HEK293T (cell line): ENCODE data around the gene FOXP2.

Source experiments
- CTCF ChIA-PET: fragments of 350-600 bp; formaldehyde crosslinking; extraction: SDS; loops from one replicate; lab custom pipeline; 2021; ENCODE audit warnings: antibody characterized with exemption, inconsistent platforms; lab: Yijun Ruan, JAX
- POLR2A ChIA-PET: fragments of 350-600 bp; formaldehyde crosslinking; extraction: SDS; loops from one replicate; lab custom pipeline; 2020; ENCODE audit warnings: antibody characterized with exemption, inconsistent platforms; lab: Yijun Ruan, JAX
- DNase-seq: peaks from one replicate; pipeline ENCODE4 v3.0.0; 2012; ENCODE audit warnings: mixed read lengths; ENCODE audit errors: extremely low spot score
- ARNT ChIP-seq: fragments of 450-650 bp; IDR thresholded peaks from 2 replicates; pipeline ENCODE4 v1.6.1; 2017; ENCODE audit warnings: mild to moderate bottlenecking
- BHLHE40 ChIP-seq: fragments of 450-650 bp; IDR thresholded peaks from 2 replicates; pipeline ENCODE4 v1.6.1; 2016; ENCODE audit warnings: mild to moderate bottlenecking, moderate library complexity, borderline replicate concordance
- CTBP1 ChIP-seq: fragments of 450-650 bp; IDR thresholded peaks from 2 replicates; pipeline ENCODE4 v1.6.1; 2016; ENCODE audit warnings: borderline replicate concordance
- ELF4 ChIP-seq: fragments of 450-650 bp; IDR thresholded peaks from 2 replicates; pipeline ENCODE4 v1.6.1; 2017; ENCODE audit warnings: antibody characterized with exemption
- FOXA1 ChIP-seq: fragments of 450-650 bp; IDR thresholded peaks from 2 replicates; pipeline ENCODE4 v1.6.1; 2016; ENCODE audit warnings: mild to moderate bottlenecking
- FOXK2 ChIP-seq: fragments of 450-650 bp; IDR thresholded peaks from 2 replicates; pipeline ENCODE4 v1.6.1; 2016; ENCODE audit warnings: mild to moderate bottlenecking
- FOXM1 ChIP-seq: fragments of 450-650 bp; IDR thresholded peaks from 2 replicates; pipeline ENCODE4 v1.6.1; 2017; ENCODE audit warnings: mild to moderate bottlenecking, borderline replicate concordance
- HDGF ChIP-seq: fragments of 450-650 bp; IDR thresholded peaks from 2 replicates; pipeline ENCODE4 v1.6.1; 2017; ENCODE audit warnings: antibody characterized with exemption, borderline replicate concordance
- L3MBTL2 ChIP-seq: fragments of 450-650 bp; conservative IDR thresholded peaks from 2 replicates; pipeline ENCODE4 v1.6.1; 2016; ENCODE audit warnings: mild to moderate bottlenecking
- LEF1 ChIP-seq: fragments of 450-650 bp; IDR thresholded peaks from 2 replicates; pipeline ENCODE4 v1.6.1; 2017; ENCODE audit warnings: mild to moderate bottlenecking, borderline replicate concordance
- NFRKB ChIP-seq: fragments of 450-650 bp; IDR thresholded peaks from 2 replicates; pipeline ENCODE4 v1.6.1; 2016; ENCODE audit warnings: mild to moderate bottlenecking, moderate library complexity
- PKNOX1 ChIP-seq: fragments of 450-650 bp; IDR thresholded peaks from 2 replicates; pipeline ENCODE4 v1.6.1; 2016
- SP1 ChIP-seq: fragments of 450-650 bp; IDR thresholded peaks from 2 replicates; pipeline ENCODE4 v1.6.1; 2017
- SUZ12 ChIP-seq: fragments of 450-650 bp; IDR thresholded peaks from 2 replicates; pipeline ENCODE4 v1.6.1; 2016; ENCODE audit warnings: mild to moderate bottlenecking
- TARDBP ChIP-seq: fragments of 450-650 bp; IDR thresholded peaks from 2 replicates; pipeline ENCODE4 v1.6.1; 2016
- ZNF384 ChIP-seq: fragments of 450-650 bp; IDR thresholded peaks from 2 replicates; pipeline ENCODE4 v1.6.1; 2016

Gene FOXP2

GRCh38 chr7:114688443-114689055 is 273.9 kb downstream of the FOXP2 start:
- ChIA-PET POLR2A (no interaction called here), CTCF (no interaction called here)
- no peak for DNase-seq
- TF ChIP-seq HDGF, result no peak

- ChIA-PET CTCF (no interaction called here), POLR2A (interaction anchor here (0.7 kb wide), 1 partner anchor 447 kb away, joined by 3 read pairs; no protein-coding TSS in a partner anchor)
These were observed 274.8 kb downstream of the FOXP2 start for GRCh38 chr7:114689406-114689805.

GRCh38 chr7:114691605-114692004 is 277.0 kb downstream of the FOXP2 start:
- ChIA-PET CTCF (no interaction called here), POLR2A (no interaction called here)
- DNase-seq, result no peak
- no peak for TF ChIP-seq LEF1
- TF ChIP-seq PKNOX1, result no peak

More at GRCh38 chr7:114689406-114689805, 274.8 kb downstream of the FOXP2 start:
- DNase-seq, result no peak
- TF ChIP-seq LEF1 (no peak), FOXK2 (no peak), TARDBP (no peak), BHLHE40 (no peak), SUZ12 (no peak), ZNF384 (no peak), FOXA1 (no peak), CTBP1 (no peak), SP1 (no peak), L3MBTL2 (no peak), NFRKB (no peak), ARNT (no peak), HDGF (no peak), FOXM1 (no peak), PKNOX1 (no peak), ELF4 (no peak)

GRCh38 chr7:114695182-114695581 is 280.6 kb downstream of the FOXP2 start:
- POLR2A ChIA-PET, result no interaction called here
- TF ChIP-seq TARDBP (no peak), L3MBTL2 (no peak), FOXM1 (no peak), ELF4 (no peak), HDGF (no peak), PKNOX1 (no peak), LEF1 (no peak), SP1 (no peak), BHLHE40 (no peak), FOXK2 (no peak), FOXA1 (no peak), ZNF384 (no peak), CTBP1 (no peak), SUZ12 (no peak), NFRKB (no peak)
- CTCF ChIA-PET, result interaction anchor here (0.6 kb wide), 1 partner anchor 11 kb away, joined by 4 read pairs; no protein-coding TSS in a partner anchor
- no peak for DNase-seq

GRCh38 chr7:114700247-114700928 is 285.8 kb downstream of the FOXP2 start:
- no peak for DNase-seq
- TF ChIP-seq FOXM1, result no peak
- no peak for TF ChIP-seq SUZ12
- no peak for TF ChIP-seq FOXK2
- TF ChIP-seq ELF4, result no peak
- no peak for TF ChIP-seq L3MBTL2
- TF ChIP-seq LEF1, result no peak
- no peak for TF ChIP-seq BHLHE40
- TF ChIP-seq ARNT, result no peak
- TF ChIP-seq FOXA1, result no peak
- TF ChIP-seq PKNOX1, result no peak
- TF ChIP-seq NFRKB, result no peak
- no peak for TF ChIP-seq SP1
- TF ChIP-seq HDGF, result no peak
- TF ChIP-seq ZNF384, result no peak
- TF ChIP-seq TARDBP, result no peak
- TF ChIP-seq CTBP1, result no peak
- ChIA-PET POLR2A (no interaction called here), CTCF (no interaction called here)
